Thoracic aorta (tissue), 2 donors: ENCODE results near the gene CTIF. TPM values are rescaled to one million over a fixed set of nuclear protein-coding genes. Genes with fewer than 3 reads are reported as not detected.

Experiments used
- ATAC-seq: fragments of 150-250 bp; one replicate; pipeline ENCODE4 v1.8.0; 2017; ENCODE audit warnings: low read depth; ENCODE audit not compliant: insufficient number of reproducible peaks, low FRiP score
- DNase-seq: peaks from one replicate; pipeline ENCODE4 v3.0.0-alpha.2; 2020; ENCODE audit warnings: low spot score
- H3K27ac ChIP-seq, 2 donors: fragments of 200-600 bp; sonication (generic); 1 replicate in 1 of 2; 2 replicates in 1 of 2; pipeline ENCODE4 v1.5.1; 2016; ENCODE audit warnings: mild to moderate bottlenecking in 2 of 2, moderate library complexity in 2 of 2
- H3K27me3 ChIP-seq: fragments of 200-600 bp; sonication (generic); replicated peaks from 2 replicates; pipeline ENCODE4 v1.6.0; 2016; ENCODE audit warnings: mild to moderate bottlenecking; ENCODE audit not compliant: insufficient read depth
- H3K36me3 ChIP-seq: fragments of 200-600 bp; sonication (generic); one replicate; pipeline ENCODE4 v1.5.1; 2016
- H3K4me1 ChIP-seq, 2 donors: fragments of 200-600 bp; sonication (generic); 1 replicate in 1 of 2; 2 replicates in 1 of 2; pipeline versions ENCODE4 v1.5.1 to v1.6.0; 2016; ENCODE audit warnings: low read depth in 2 of 2, mild to moderate bottlenecking in 1 of 2; ENCODE audit not compliant: control insufficient read depth in 1 of 2
- H3K4me3 ChIP-seq: fragments of 200-600 bp; sonication (generic); 2 replicates; pipeline ENCODE4 v1.5.1; 2016; ENCODE audit warnings: mild to moderate bottlenecking
- H3K9me3 ChIP-seq: fragments of 200-600 bp; sonication (generic); 2 replicates; pipeline ENCODE4 v1.5.1; 2016
- CTCF ChIP-seq: fragments of 200-600 bp; sonication (generic); IDR thresholded peaks from one replicate; pipeline ENCODE4 v1.5.1; 2019; ENCODE audit warnings: antibody characterized with exemption
- total RNA-seq, 2 donors: library from RNA; depleted of rRNA; stranded (reverse); fragments of >200 nt; gene quantifications; one replicate each; pipeline versions ENCODE4 v1.1.0 to v1.2.3, GENCODE V29; 2016

CTIF gene
- total RNA-seq, 2 donors from 2014 or later: 63.3 to 125 TPM

GRCh38 chr18:48848641-48849143 lies 309.9 kb downstream of the CTIF start:
- Histone ChIP-seq H3K4me3 (no peak overlapping the region), H3K27me3 (no peaks in the 10 kb centered on the region), H3K9me3 (no peaks in the 10 kb centered on the region), H3K27ac (peak overlapping the region; percentile 16 to 25), H3K4me1 (peaks cover 23 to 66% of the 10 kb centered on the region in 2 donors), H3K36me3 (no peaks in the 10 kb centered on the region)
- no peak for TF ChIP-seq CTCF
- ATAC-seq (no peak), DNase-seq (no peak)

- Histone ChIP-seq H3K36me3 (no peaks in the 10 kb centered on the region), H3K27ac (peak overlapping the region; percentile 82 to 89), H3K4me3 (peak overlapping the region; percentile 29), H3K9me3 (no peaks in the 10 kb centered on the region), H3K4me1 (peaks cover 23 to 72% of the 10 kb centered on the region in 2 donors), H3K27me3 (no peaks in the 10 kb centered on the region)
- no peak for TF ChIP-seq CTCF
- ATAC-seq: peak; percentile 52
- DNase-seq: no peak
Measured at GRCh38 chr18:48850822-48851598, 312.2 kb downstream of the CTIF start.

- TF ChIP-seq CTCF: no peak
Measured at GRCh38 chr18:48851599-48851960, 312.7 kb downstream of the CTIF start.

GRCh38 chr18:48852292-48852691 lies 313.5 kb downstream of the CTIF start:
- peak overlapping the region in 1 of 2 donors; percentile 82 for H3K27ac ChIP-seq
- no peak overlapping the region for H3K4me3 ChIP-seq
- DNase-seq: no peak
- H3K27me3 ChIP-seq: no peaks in the 10 kb centered on the region
- no peaks in the 10 kb centered on the region for H3K9me3 ChIP-seq
- no peak for TF ChIP-seq CTCF
- H3K4me1 ChIP-seq: peaks cover 23 to 67% of the 10 kb centered on the region in 2 donors
- ATAC-seq: no peak
- H3K36me3 ChIP-seq: no peaks in the 10 kb centered on the region

More at GRCh38 chr18:48851599-48851960, 312.7 kb downstream of the CTIF start:
- H3K4me3 ChIP-seq: peak overlapping the region; percentile 29
- no peaks in the 10 kb centered on the region for H3K36me3 ChIP-seq
- ATAC-seq (no peak), DNase-seq (no peak)
- H3K27ac ChIP-seq: peak overlapping the region; percentile 82 to 89
- no peaks in the 10 kb centered on the region for H3K9me3 ChIP-seq
- no peaks in the 10 kb centered on the region for H3K27me3 ChIP-seq
- H3K4me1 ChIP-seq: peaks cover 23 to 72% of the 10 kb centered on the region in 2 donors

- no peaks in the 10 kb centered on the region for H3K27me3 ChIP-seq
Measured at GRCh38 chr18:48852794-48853193, 314.0 kb downstream of the CTIF start.

More at GRCh38 chr18:48852794-48853193, 314.0 kb downstream of the CTIF start:
- Histone ChIP-seq H3K27ac (no peak overlapping the region), H3K4me1 (peaks cover 23 to 62% of the 10 kb centered on the region in 2 donors), H3K4me3 (no peak overlapping the region), H3K9me3 (no peaks in the 10 kb centered on the region), H3K36me3 (no peaks in the 10 kb centered on the region)
- no peak for TF ChIP-seq CTCF
- no peak for DNase-seq
- ATAC-seq: no peak
